SK-N-SH (cell line): ENCODE measurements around the gene STARD5.

Source experiments
- EZH2phosphoT487 ChIP-seq: fragments of 200-600 bp; sonication (generic); IDR thresholded peaks from 2 replicates; pipeline ENCODE4 v1.6.1; 2017; ENCODE audit warnings: low read depth, mixed run types, mild to moderate bottlenecking, antibody characterized with exemption, moderate library complexity, borderline replicate concordance
- GABPA ChIP-seq: IDR thresholded peaks from 2 replicates; pipeline ENCODE4 v1.4.0; 2012; ENCODE audit warnings: low read depth, mild to moderate bottlenecking
- GATA2 ChIP-seq: sonication (generic); formaldehyde crosslinking; IDR thresholded peaks from 2 replicates; pipeline ENCODE4 v1.5.0; 2020; ENCODE audit warnings: mild to moderate bottlenecking, missing genetic modification reagents
- NFIC ChIP-seq: IDR thresholded peaks from 2 replicates; pipeline ENCODE4 v1.4.0; 2012; ENCODE audit warnings: borderline replicate concordance
- RCOR1 ChIP-seq: fragments of 150-350 bp; IDR thresholded peaks from 2 replicates; pipeline ENCODE4 v1.6.1; 2017; ENCODE audit warnings: antibody characterized with exemption, low read length
- SIN3A ChIP-seq: IDR thresholded peaks from 2 replicates; pipeline ENCODE4 v1.6.1; 2012; ENCODE audit warnings: low read depth, mild to moderate bottlenecking, low read length, moderate library complexity, borderline replicate concordance
- TEAD4 ChIP-seq: IDR thresholded peaks from 2 replicates; pipeline ENCODE4 v1.4.0; 2012; ENCODE audit warnings: mild to moderate bottlenecking, borderline replicate concordance; ENCODE audit not compliant: insufficient read depth
- TF ChIP-seq, protein P1 (sequence below): fragments of 150-350 bp; IDR thresholded peaks from 2 replicates; pipeline ENCODE4 v1.6.1; 2017; ENCODE audit warnings: antibody characterized with exemption, low read length, low read depth, borderline replicate concordance
- TF ChIP-seq, protein P2 (sequence below): fragments of 200-600 bp; sonication (generic); IDR thresholded peaks from 2 replicates; pipeline ENCODE4 v1.6.1; 2017; ENCODE audit warnings: antibody characterized with exemption, mild to moderate bottlenecking, moderate library complexity

DNA sequence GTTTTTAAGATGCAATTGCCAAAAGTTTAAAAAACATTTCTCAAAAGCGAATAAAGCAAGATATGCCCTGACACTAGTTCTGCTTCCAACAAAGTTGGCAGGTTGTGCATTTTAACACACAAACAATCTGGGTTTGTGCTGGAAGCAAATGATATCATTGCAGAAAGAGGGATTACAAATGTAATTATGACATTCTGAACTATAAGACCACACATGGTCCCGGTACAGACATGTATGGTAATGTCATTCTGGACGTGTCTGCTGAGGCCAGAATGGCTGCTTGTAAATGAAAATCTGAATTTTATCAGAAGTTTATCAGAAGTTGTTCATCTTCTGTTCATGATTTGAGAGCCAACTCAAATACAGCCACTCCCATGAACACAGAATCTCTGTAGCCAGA is 39.3 kb upstream of the STARD5 start:
- TF ChIP-seq SIN3A, result no peak
- TF ChIP-seq, protein P1, sequence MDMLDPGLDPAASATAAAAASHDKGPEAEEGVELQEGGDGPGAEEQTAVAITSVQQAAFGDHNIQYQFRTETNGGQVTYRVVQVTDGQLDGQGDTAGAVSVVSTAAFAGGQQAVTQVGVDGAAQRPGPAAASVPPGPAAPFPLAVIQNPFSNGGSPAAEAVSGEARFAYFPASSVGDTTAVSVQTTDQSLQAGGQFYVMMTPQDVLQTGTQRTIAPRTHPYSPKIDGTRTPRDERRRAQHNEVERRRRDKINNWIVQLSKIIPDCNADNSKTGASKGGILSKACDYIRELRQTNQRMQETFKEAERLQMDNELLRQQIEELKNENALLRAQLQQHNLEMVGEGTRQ, result no peak
- TF ChIP-seq, protein P2, sequence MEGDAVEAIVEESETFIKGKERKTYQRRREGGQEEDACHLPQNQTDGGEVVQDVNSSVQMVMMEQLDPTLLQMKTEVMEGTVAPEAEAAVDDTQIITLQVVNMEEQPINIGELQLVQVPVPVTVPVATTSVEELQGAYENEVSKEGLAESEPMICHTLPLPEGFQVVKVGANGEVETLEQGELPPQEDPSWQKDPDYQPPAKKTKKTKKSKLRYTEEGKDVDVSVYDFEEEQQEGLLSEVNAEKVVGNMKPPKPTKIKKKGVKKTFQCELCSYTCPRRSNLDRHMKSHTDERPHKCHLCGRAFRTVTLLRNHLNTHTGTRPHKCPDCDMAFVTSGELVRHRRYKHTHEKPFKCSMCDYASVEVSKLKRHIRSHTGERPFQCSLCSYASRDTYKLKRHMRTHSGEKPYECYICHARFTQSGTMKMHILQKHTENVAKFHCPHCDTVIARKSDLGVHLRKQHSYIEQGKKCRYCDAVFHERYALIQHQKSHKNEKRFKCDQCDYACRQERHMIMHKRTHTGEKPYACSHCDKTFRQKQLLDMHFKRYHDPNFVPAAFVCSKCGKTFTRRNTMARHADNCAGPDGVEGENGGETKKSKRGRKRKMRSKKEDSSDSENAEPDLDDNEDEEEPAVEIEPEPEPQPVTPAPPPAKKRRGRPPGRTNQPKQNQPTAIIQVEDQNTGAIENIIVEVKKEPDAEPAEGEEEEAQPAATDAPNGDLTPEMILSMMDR, result no peak
- no peak for TF ChIP-seq GABPA
- no peak for TF ChIP-seq TEAD4
- no peak for TF ChIP-seq RCOR1
- no peak for TF ChIP-seq GATA2 (CRISPR knock-in tag)
- TF ChIP-seq NFIC, result no peak
- TF ChIP-seq EZH2phosphoT487, result no peak
